Osteocyte (in vitro differentiated cells): ENCODE data around the gene UNC13A. TPM values are rescaled to one million over a fixed set of nuclear protein-coding genes. Genes with fewer than 3 reads are reported as not detected.
"Not testable (repeated sequence)": the region's sequence is repeated elsewhere in the genome, so short reads cannot be mapped to it uniquely, and the experiment has no call there.

ENCODE experiments used
- DNase-seq: peaks from one replicate; pipeline ENCODE4 v3.0.0; 2021; ENCODE audit warnings: mixed read lengths; ENCODE audit not compliant: unreplicated experiment; ENCODE audit errors: extremely low spot score
- H3K27ac Mint-ChIP-seq: one replicate; pipeline ENCODE4 v1.8.0; 2021; ENCODE audit warnings: mild to moderate bottlenecking, mixed read lengths; ENCODE audit not compliant: unreplicated experiment
- H3K27me3 Mint-ChIP-seq: one replicate; pipeline ENCODE4 v1.8.0; 2021; ENCODE audit warnings: mixed read lengths; ENCODE audit not compliant: unreplicated experiment
- H3K36me3 Mint-ChIP-seq: one replicate; pipeline ENCODE4 v1.8.0; 2021; ENCODE audit warnings: mixed read lengths; ENCODE audit not compliant: unreplicated experiment
- H3K4me1 Mint-ChIP-seq: one replicate; pipeline ENCODE4 v1.8.0; 2021; ENCODE audit warnings: mixed read lengths; ENCODE audit not compliant: unreplicated experiment
- H3K4me3 Mint-ChIP-seq: one replicate; pipeline ENCODE4 v1.8.0; 2021; ENCODE audit warnings: mild to moderate bottlenecking, moderate library complexity, mixed read lengths; ENCODE audit not compliant: unreplicated experiment
- H3K9me3 Mint-ChIP-seq: one replicate; pipeline ENCODE4 v1.8.0; 2021; ENCODE audit warnings: mixed read lengths; ENCODE audit not compliant: unreplicated experiment
- CTCF ChIP-seq: fragments of 200-600 bp; sonication (generic); IDR thresholded peaks from 2 replicates; pipeline ENCODE4 v1.5.0; 2021; ENCODE audit warnings: antibody characterized with exemption, mild to moderate bottlenecking, moderate library complexity
- total RNA-seq: library from RNA; stranded (reverse); gene quantifications from 2 replicates; pipeline ENCODE4 v1.2.1, GENCODE V29; 2021

The UNC13A gene
- total RNA-seq, 1 donor from 2014 or later: 1.6 TPM

GRCh38 chr19:17554968-17555479 is 133.1 kb downstream of the UNC13A start:
- Mint-ChIP-seq H3K9me3 (no peaks in the 10 kb centered on the region), H3K4me1 (peaks cover 22% of the 10 kb centered on the region), H3K4me3 (peak overlapping the region; percentile 59), H3K36me3 (peaks cover 4% of the 10 kb centered on the region), H3K27me3 (no peaks in the 10 kb centered on the region), H3K27ac (peak overlapping the region; percentile 23)
- no peak for DNase-seq
- no peak for TF ChIP-seq CTCF

- H3K4me1 Mint-ChIP-seq: peaks cover 22% of the 10 kb centered on the region
- no peak for TF ChIP-seq CTCF
- peak overlapping the region; percentile 88 for H3K27ac Mint-ChIP-seq
- H3K27me3 Mint-ChIP-seq: no peaks in the 10 kb centered on the region
- H3K9me3 Mint-ChIP-seq: no peaks in the 10 kb centered on the region
- no peaks in the 10 kb centered on the region for H3K36me3 Mint-ChIP-seq
- peak overlapping the region; percentile 58 for H3K4me3 Mint-ChIP-seq
- no peak for DNase-seq
Measured at GRCh38 chr19:17553256-17553655, 134.9 kb downstream of the UNC13A start.

- not testable (repeated sequence) for H3K27me3 Mint-ChIP-seq, H3K36me3 Mint-ChIP-seq, H3K9me3 Mint-ChIP-seq, DNase-seq, H3K4me3 Mint-ChIP-seq
- H3K27ac Mint-ChIP-seq: peak overlapping the region; percentile 88
- H3K4me1 Mint-ChIP-seq: peaks cover 22% of the 10 kb centered on the region
Measured at GRCh38 chr19:17552735-17553134, 135.4 kb downstream of the UNC13A start.

Other genes starting within 250 kb of the UNC13A start
- gene TMEM221, start 239.7 kb downstream of the UNC13A start, total RNA-seq: 0.30 and 0.55 TPM in 2 replicates
- not detected in 2 replicates for gene NXNL1, start 227.4 kb downstream of the UNC13A start, total RNA-seq
- 12.5 and 14.8 TPM in 2 replicates for gene SLC27A1, start 217.8 kb downstream of the UNC13A start, total RNA-seq
- gene PGLS, start 176.7 kb downstream of the UNC13A start, total RNA-seq: 112 and 115 TPM in 2 replicates
- gene COLGALT1, start 132.7 kb downstream of the UNC13A start, total RNA-seq: 121 and 122 TPM in 2 replicates
- gene MAP1S, start 31.1 kb upstream of the UNC13A start, total RNA-seq: 56.5 and 63.1 TPM in 2 replicates
- gene FCHO1, start 63.1 kb upstream of the UNC13A start, total RNA-seq: 0.56 and 1.0 TPM in 2 replicates
- not detected in 2 replicates for gene B3GNT3, start 106.8 kb upstream of the UNC13A start, total RNA-seq
- not detected in 2 replicates for gene INSL3, start 133.2 kb upstream of the UNC13A start, total RNA-seq
- gene JAK3, start 159.6 kb upstream of the UNC13A start, total RNA-seq: 1.6 and 1.8 TPM in 2 replicates
- 1,671 and 1,710 TPM in 2 replicates for gene RPL18A, start 171.6 kb upstream of the UNC13A start, total RNA-seq
- not detected in 2 replicates for gene SLC5A5, start 183.6 kb upstream of the UNC13A start, total RNA-seq
- 81.9 and 84.9 TPM in 2 replicates for gene CCDC124, start 244.7 kb upstream of the UNC13A start, total RNA-seq